ENCODE data around the gene PARD3B.

GRCh38 chr2:205657579-205657978 lies 1112.3 kb downstream of the PARD3B start:
- TF ChIP-seq TAF1 (IDR thresholded peaks at IDR 0.05; ENCODE audit: borderline replicate concordance, low read depth, low read length) (no peak), POLR2A (IDR thresholded peaks at IDR 0.05; ENCODE audit: low read depth, low read length) (no peak)

All from GM12892 (cell line).